ENCODE data around the gene GAB4.
"Not testable (repeated sequence)": the region's sequence is repeated elsewhere in the genome, so short reads cannot be mapped to it uniquely, and the experiment has no call there.

The GAB4 gene, protein sequence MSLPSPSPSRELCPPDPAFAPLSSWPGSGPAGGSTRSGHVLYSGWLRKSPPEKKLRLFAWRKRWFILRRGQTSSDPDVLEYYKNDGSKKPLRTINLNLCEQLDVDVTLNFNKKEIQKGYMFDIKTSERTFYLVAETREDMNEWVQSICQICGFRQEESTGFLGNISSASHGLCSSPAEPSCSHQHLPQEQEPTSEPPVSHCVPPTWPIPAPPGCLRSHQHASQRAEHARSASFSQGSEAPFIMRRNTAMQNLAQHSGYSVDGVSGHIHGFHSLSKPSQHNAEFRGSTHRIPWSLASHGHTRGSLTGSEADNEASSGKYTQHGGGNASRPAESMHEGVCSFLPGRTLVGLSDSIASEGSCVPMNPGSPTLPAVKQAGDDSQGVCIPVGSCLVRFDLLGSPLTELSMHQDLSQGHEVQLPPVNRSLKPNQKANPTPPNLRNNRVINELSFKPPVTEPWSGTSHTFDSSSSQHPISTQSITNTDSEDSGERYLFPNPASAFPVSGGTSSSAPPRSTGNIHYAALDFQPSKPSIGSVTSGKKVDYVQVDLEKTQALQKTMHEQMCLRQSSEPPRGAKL

DNA sequence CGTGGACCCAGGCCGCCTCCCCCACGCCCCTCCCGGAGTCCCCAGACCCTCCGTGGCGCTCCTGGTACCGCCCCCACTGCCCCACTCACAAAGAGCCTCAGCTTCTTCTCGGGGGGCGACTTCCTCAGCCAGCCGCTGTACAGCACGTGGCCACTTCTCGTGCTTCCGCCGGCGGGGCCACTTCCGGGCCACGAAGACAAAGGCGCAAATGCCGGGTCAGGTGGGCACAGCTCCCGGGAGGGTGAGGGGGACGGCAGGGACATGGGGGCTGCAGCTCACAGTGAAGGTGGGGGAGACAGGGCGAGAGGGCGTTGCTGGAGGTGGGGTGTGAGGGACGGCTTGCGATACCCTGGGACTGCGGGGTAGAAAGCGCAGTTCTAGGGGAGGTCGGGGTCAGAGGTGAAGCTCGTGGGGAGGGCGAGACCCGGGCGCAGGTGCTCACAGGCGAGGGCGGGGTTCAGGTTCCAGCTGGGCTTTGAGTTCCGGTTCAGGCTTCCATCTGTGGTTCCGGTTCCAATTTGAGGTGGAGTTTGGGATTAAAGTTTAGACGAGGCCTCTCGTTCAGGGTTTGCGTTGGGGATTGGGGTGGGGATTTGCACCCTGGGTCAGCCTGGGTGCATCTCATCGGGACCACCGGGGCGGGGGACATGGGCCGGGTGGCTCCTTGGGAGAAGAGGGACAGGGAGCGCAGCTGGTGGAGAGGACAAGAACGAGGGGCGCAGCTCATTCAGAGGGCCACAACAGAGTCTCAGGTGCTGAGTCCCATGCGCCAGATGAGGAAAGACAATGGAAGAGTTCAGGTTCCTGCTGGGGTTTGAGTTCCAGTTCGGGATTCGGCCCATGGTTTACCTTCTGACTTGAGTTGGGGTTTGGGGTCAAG is at the start of gene GAB4:
GAB4 (minus strand) TSS at position 371 of the 880 bp plus-strand sequence; CDS start at position 263, 108 bp downstream.
- DNase-seq = no peak

DNA sequence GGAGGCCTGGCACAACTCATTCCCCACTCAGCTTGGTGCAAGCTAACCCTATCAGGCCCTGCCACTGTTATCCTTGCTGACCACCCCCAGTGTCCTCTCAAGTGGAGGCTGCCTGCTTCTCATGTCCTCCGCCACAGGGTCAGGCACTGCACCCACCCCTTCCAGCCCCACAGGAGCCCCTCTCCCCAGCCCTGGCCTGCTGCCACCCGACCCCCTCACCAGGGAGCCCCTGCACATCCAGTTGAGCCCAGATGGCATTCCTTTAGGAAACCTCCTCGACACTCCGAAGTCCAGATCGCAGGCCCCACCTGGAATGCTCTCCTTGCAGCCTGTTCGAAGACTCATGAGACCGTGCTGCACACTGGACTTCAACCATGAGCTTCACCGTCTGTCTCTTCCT is 48.8 kb upstream of the GAB4 start:
- DNase-seq = no peak

DNA sequence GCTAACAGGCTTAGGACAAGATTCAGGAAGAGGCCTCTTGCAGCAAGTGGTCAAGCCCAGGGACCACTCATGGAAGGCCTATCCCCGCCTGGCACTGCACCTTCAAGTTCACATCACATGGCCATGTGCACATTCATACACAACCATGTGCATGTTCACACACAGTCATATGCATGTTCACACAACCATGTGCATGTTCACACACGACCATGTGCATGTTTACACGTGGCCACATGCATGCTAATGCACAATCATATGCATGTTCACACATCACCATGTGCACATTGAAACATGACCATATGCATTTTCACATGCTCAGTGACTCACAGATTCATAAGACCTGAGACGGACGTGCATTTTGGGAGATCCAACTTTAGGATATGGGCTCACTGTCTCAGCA is 48.0 kb upstream of the GAB4 start:
- no peak for DNase-seq

DNA sequence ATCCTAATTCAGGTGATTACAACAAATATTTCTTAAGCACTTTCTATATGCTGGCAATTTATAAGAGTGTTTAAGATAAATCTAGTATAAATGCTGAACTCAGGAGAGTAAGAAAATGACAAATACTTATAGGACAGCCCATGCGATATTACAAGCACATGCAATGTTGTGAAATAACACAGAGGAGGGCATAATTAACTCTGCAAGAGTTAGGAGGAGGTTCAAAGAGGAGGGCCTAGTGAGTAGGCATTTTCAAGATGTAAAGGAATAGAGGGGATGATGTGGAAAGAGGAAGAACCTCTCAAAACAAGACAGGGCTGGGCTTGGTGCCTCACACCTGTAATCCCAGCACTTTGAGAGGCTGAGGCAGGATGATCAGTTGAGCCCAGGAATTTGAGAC is 39.6 kb upstream of the GAB4 start:
- no peak for DNase-seq

DNA sequence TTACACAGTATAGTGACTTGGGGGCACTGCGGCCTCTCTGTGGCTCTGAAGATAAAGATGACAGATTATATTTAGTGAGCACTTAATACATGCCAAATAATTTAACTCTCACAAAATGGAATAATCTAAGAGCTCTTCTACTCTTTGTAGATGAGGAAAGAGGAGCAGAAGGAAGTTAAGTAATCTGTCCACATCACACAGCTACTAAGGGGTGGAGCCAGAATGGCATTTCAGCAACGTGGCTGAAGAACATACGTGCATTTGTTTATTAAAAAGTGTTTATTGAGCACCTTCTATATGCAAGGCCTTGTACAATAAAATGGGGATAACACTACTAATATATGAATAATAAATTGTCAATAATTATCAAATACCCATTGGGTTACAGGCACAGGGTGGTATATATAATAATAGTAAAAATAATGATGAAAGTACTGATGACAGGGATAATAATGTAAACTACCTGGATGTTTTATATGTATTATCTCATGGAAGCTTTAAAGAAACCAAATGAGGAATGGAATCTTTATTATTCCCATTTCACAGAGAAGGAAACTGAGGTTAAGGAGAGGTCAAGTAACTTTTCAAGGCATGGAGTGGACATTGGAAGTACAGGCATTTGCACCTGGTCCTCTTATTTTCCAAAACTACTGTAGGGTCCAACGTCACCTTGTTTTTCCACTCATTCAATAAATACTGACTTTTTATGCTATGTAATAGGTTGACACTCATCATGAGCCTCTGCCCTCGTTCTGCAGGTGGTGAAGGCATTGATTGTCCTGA is 38.7 kb upstream of the GAB4 start:
- DNase-seq = no peak

DNA sequence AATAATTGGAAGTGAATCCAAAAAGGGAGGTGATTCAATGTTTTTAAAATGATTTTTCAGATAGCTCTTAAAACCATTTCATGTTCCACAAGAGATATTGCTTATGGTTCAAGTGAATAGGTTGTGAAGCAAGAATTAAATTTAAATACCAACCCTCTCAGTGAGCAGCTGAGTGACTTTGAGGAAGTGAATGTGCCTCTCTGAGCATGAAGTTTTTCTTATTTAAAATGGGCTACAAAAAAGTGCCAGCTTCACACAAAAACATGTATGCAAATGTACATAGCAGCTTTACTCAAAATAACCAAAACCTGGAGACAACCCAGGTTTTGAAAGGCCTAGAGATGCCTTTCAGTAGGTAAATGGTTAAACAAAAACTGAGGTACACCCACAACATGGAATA is 35.5 kb upstream of the GAB4 start:
- DNase-seq = no peak

DNA sequence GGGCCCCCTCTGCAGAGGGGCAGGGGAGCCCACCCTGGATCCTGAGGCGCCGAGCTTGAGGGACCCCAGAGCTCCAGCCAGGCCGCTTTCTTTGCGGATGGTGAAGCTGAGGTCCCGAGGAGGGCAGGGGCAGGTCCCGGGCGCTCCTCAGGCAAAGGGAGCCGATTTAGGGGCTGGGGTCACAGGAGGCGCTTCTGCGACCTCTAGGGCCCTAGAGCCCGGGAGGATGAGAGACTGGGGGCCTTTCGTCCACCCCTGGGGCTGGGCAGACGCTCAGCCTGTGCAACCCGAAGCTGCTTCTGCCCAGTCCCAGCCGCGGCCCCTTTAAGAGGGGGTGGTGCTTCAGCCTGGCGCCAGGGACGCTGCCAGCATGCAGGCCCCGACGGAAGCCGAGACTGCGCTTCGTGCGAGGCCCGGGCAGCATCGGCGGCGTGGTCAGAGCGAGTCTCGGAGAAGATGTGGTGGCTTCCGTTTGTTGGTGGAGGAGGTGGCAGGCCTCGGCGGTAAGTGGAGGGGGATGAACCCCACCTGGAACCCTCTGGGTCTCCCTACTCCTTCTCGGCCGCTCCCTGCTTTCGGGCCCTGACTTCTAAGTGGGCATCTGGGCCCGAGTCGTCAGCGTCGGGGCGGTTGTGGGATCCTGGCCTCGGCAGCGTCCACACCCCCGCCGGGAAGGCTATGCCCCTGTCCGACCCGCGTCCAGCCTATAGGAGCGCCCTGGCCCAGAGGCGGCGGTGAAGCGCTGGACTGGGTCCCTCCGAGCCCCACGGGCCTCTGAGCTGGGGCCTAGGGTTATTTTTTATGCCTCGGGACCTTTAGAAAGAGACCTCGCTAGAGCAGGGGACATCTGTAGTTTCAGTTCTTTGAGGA is 29.1 kb upstream of the GAB4 start:
- DNase-seq = peak; percentile 6

DNA sequence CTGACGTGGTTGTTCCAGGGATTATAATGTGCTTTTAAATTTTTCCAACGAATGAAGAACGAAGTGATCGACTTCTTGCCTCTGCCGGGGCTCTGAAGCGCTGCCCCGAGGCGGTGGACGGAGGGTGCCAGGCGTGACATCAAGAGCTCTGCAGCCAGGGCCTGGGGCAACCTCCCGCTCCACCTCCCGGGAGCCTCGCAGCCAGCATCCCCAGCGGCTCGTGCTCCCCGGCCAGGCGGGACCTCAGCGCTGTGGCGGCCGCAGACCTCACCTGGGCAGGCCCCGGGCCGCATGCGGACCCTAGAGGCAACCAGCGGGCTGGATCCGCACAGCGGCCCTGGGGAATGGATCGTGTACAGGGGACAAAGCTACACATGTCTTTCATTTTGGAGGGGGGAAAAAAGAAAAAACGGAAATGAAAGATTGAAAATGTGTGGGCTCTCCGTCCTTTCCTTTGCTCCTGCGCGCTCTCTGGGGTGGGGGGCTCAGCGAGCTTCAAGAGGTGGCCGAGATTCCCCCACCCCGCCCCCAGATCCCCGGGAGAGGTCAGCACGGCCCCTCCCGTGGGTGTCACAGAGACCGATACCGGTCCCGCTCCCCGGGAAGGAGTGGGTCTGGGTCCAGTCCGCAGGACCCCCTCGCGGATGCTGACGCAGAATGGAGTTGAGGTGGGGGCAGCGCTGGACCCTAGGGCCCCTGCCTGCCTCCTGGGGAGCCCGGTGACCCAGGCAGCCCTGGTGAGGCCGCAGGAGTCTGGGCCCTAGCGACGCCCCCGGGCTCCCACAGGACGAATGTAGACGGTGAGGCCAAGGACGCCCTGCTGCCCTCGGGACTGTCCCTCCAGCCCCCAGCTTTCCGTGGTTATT is 28.2 kb upstream of the GAB4 start:
- not testable (repeated sequence) for DNase-seq

DNA sequence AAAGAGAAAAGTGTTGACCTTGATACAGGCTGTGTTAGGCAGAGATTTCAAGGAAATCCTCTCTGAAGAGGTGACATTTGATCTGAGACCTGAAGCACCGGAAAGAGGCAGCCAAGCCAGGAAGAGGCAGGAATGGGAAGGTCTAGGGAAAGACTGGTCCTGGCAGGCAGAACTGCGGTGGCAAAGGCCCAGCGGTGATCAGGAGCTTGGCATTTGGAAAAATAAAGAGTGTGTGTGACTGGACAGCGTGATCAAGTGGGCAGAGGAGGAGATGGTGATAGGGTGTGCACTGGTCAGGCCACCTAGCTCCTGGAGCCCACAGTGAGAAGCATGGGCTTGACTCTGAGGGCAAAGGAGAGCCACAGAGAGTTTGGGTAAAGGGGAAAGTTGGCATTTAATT is 27.2 kb upstream of the GAB4 start:
- no peak for DNase-seq

DNA sequence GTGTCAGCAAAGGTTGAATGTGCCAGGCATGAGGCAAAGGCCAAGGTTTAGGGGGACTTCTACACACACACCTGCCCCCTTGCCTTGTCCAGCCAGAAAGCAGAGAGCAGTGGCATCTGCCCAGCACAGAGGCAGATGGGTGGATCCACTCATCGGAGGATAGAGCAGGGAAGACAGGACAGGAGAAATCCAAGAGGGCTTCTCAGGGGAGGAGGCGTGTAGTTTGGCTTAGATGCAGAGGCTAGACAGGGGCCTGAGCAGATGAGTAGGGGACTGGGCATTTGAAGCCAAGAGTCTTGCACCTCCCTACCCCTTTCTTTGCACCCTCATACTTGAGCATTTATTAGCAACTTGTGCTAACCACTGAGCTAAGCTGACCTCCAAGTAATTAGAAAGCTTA is 26.5 kb upstream of the GAB4 start:
- not testable (repeated sequence) for DNase-seq

DNA sequence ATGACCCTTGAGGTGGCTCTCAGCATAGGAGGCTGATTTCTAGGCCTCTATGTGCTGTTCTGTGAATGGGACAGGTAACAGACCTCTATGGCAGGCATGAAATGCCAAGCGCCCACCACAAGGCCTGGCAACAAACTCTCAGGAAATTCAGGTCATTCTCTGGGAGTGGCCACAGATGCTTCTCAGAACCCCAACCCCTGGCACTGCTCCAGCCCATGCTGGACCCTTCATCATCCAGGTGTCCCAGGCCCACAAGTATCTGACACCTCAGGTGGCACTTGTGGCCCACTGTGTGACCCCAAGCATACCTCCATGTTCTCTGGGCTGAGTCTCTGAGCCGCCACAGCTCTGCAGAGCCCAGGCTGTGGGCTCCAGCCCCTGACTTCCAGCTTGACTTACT is 24.3 kb upstream of the GAB4 start:
- not testable (repeated sequence) for DNase-seq

DNA sequence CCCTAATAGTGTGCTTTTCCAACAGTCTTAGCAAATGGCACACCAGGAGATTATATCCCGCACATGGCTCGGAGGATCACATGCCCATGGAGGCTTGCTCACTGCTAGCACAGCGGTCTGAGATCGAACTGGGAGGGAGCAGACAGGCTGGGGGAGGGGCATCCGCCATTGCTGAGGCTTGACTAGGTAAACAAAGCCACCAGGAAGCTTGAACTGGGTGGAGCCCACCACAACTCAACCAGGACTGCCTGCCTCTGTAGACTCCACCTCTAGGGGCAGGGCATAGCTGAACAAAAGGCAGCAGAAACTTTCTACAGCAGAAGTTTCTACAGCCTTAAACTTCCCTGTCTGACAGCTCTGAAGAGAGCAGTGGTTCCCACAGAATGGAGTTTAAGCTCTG is 16.4 kb upstream of the GAB4 start:
- DNase-seq = not testable (repeated sequence)

DNA sequence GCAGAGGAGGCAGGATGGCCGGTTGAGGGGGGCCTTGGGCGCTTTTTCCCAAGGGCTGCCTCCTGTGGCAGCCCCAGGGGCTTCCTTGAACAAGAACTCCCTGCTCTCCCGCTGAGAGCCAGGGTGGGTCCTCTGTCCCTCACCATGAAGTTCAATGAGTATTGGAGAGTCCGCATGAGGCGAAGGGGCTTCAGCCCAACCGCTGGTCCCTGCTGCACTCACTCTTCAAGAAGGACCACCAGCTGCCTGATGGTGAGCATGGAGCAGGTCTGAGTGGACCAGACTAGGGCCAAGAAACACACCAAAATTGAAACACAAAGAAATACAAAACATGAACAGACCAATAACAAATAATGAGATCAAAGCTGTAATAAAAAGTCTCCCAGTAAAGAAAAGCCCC is 7.5 kb upstream of the GAB4 start:
- not testable (repeated sequence) for DNase-seq

DNA sequence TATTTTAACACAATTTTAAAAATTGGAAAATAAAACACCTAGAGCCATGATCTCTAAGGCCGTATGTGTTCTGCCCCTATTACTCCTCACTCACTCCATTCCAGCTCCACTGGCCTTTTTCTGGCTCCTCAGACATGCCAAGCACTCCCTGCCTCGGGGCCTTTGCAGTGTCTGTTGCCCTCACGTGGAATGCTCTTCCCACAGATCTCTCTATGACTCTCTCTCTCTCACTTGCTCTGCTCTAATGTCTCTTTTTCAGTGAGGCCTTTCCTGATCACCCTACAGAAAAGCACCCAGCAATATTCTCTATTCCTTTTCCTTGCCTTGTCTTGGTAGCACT is 6.0 kb upstream of the GAB4 start:
- DNase-seq = not testable (repeated sequence)

DNA sequence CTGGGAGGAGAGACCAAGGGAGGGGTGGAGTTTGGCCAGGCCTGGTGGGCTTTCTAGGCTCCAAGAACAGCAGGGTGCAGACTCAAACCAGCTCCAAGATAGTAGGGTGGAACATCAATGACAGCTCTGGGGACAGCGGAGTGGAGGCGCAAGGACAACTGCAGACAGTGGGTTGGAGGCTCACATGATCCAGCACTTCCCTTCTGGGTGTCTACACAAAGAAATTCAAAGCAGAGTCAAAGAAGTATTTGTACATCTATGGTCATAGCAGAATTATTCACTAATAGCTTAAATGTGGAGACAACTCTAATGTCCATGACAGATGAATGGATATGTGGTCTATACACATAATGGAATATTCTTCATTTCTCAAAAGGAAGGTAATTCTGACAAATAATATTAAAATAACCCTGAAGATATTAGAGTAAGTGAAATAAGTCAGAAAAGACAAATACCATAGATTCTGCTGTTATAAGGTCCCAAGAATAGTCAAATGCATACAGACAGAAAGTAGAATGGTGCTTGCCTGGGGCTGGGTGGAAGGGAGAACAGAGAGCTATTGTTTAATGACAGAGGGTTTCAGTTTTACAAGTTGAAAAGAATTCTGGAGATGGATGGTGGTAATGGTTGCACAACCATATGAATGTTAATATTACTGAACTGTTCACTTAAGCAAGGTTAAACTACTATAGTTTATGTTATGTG is 5.5 kb upstream of the GAB4 start:
- DNase-seq = no peak

DNA sequence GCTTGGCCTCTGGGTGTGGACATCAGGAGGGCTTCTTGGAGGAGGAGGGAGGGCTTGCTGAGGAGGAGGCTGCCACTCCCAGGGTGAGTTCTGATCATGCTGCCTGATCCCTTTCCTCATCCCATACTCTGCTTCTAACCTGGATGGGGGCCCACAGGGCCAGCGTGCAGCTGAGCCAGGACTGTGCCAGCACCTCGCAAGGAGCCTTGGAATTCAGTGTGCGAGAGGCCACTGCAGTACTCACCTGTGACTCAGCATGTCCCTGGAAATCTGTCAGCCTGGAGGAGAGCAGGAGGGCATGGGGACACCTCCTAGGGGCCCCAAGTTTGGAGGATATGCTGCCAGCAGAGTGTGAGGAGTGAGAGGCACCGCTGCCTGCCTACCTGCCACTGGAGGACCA is 4.2 kb upstream of the GAB4 start:
- no peak for DNase-seq

DNA sequence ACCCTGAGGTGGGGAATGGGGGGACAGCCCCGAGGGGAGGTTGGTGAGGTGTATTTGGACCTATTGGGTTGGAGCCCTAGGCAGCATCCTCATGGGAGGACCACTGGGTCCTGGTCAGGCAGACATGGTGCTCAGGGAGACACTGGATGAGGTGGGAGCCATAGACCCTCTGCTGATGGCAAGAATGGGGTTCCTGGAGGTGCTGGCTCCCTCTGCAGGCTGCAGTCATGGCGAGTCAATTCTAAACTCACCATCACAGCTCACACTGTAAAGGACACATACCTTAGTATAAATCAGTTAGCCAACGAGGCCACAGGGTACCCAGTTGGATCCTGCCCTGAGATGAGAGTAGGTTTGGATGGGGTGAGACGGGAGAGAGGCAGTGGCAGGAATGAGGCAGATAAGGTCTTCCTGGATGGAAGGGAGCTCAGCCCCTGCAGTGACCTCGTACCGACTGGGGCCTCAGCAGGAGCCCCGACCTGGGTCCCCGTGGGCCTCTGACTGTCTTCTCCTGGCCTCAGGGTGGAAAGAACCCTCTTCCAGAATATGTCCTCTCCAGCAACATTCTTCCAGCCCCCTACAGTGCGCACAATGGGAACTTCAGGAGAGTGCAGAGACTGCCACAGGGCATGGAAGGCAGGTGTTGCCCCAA is 1.7 kb upstream of the GAB4 start:
- DNase-seq = no peak

DNA sequence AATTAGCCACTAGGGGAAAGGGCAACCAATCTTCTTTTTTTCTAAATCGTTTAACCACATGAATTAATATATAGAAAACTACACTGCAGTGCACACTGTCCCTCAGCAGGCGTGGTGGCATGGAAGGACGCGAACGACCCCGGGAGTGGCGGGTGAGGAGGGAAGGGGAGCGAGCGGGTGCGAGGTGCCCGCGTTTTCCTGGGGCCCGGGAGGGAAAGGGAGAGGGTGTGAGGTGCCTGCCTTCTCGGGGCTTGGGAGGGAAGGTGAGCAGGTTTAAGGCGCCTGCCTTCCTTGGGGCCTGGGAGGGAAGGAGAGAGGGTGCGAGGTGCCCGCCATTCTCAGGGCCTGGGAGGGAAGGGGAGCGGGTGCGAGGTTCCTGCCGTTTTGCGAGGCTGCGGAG is 765 bp downstream of the GAB4 start:
- DNase-seq = no peak

DNA sequence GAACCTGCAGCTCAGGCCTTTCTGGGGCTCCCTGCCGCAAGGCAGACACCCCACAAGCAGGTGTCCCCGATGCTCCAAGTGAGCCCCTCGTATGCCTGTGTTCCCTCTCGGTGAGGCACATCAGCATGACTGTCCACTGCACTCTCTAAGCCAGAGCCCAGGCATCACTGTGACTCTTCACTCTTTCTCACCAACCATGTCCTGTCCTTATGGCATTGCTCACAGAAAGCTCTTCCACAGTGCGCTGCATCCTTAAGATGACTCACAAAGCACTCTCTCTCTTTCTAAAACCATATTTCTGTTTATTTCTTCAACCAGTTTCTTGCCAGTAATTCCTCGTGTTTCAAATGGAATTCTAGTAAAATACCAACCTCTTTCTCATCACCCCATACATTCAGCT is 18.1 kb downstream of the GAB4 start:
- DNase-seq = no peak

DNA sequence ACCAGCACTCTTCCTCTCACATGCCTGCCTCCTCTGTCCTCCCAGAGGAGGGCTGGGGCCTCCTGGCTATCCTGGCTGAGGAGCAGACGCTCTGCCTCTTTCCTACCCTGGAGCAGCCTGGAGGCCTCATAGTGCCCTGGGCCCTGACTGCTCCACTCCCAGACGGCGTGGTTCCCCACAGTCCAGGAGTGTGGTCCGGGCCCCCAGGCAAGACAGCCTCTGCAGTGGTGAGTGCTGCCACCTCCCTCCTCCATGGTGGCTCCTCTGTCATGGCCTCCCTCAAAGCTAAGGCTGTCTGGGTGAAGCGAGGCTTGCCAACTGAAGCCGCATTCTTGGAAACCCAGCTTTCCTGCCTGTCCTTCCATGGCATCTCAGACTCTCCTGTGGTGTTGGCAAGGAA is 19.8 kb downstream of the GAB4 start:
- DNase-seq = no peak

Data from fibroblast of skin of right quadriceps (primary cell).